Keratinocyte (primary cell): ENCODE measurements around the gene NAA80. TPM values are rescaled to one million over a fixed set of nuclear protein-coding genes. Genes with fewer than 3 reads are reported as not detected.
A peak's percentile ranks its signal among the peaks of the same experiment; 100 is the strongest.

Source experiments
- DNase-seq: peaks from one replicate; pipeline ENCODE4 v3.0.0-alpha.2; 2011; ENCODE audit warnings: low read depth, missing footprints, low spot score
- FAIRE-seq: peaks from 2 replicates; lab custom pipeline; 2011; peaks lifted over from hg19 to GRCh38; lab: Jason Lieb, UNC
- H2AFZ ChIP-seq: 2 replicates; pipeline ENCODE4 v1.6.0; 2012; ENCODE audit warnings: low read length, control low read depth, inconsistent platforms; ENCODE audit not compliant: control insufficient read depth
- H3K27ac ChIP-seq: 2 replicates; pipeline ENCODE4 v1.5.1; 2011; ENCODE audit warnings: low read length; ENCODE audit not compliant: control insufficient read depth, insufficient read depth
- H3K27me3 ChIP-seq: 3 replicates; pipeline ENCODE4 v1.6.0; 2011; ENCODE audit warnings: low read length; ENCODE audit not compliant: control insufficient read depth, insufficient read depth; ENCODE audit errors: extremely low read depth
- H3K36me3 ChIP-seq, 2 experiments: 2 replicates in 1 of 2; 3 replicates in 1 of 2; pipeline ENCODE4 v1.5.1; 2011; ENCODE audit warnings: low read length in 2 of 2, mild to moderate bottlenecking in 1 of 2; ENCODE audit not compliant: control insufficient read depth in 2 of 2, insufficient read depth in 2 of 2; ENCODE audit errors: extremely low read depth in 1 of 2
- H3K4me1 ChIP-seq: 3 replicates; pipeline ENCODE4 v1.5.1; 2011; ENCODE audit warnings: low read length; ENCODE audit not compliant: control insufficient read depth, insufficient read depth; ENCODE audit errors: extremely low read depth
- H3K4me2 ChIP-seq: 3 replicates; pipeline ENCODE4 v1.6.0; 2011; ENCODE audit warnings: low read depth, low read length; ENCODE audit not compliant: control insufficient read depth, insufficient read depth; ENCODE audit errors: extremely low read depth
- H3K4me3 ChIP-seq, 3 experiments: fragments of 200-600 bp in 1 of 3; sonication (generic) in 1 of 3; 2 replicates in 2 of 3; 3 replicates in 1 of 3; pipeline ENCODE4 v1.5.1; 2011 to 2016; ENCODE audit warnings: low read length in 3 of 3, mild to moderate bottlenecking in 3 of 3, control low read depth in 2 of 3, inconsistent platforms in 1 of 3, low read depth in 1 of 3, mixed read lengths in 1 of 3, mixed run types in 1 of 3, moderate library complexity in 1 of 3; ENCODE audit not compliant: control insufficient read depth in 2 of 3, insufficient read depth in 2 of 3; ENCODE audit errors: extremely low read depth in 1 of 3
- H3K79me2 ChIP-seq: 2 replicates; pipeline ENCODE4 v1.6.0; 2012; ENCODE audit warnings: low read length; ENCODE audit not compliant: control insufficient read depth, insufficient read depth
- H3K9ac ChIP-seq: 3 replicates; pipeline ENCODE4 v1.6.0; 2011; ENCODE audit warnings: low read length; ENCODE audit not compliant: control insufficient read depth, insufficient read depth; ENCODE audit errors: extremely low read depth
- H3K9me1 ChIP-seq: 3 replicates; pipeline ENCODE4 v1.6.0; 2011; ENCODE audit warnings: low read length; ENCODE audit not compliant: control insufficient read depth, insufficient read depth; ENCODE audit errors: extremely low read depth
- H3K9me3 ChIP-seq: 2 replicates; pipeline ENCODE4 v1.5.1; 2012; ENCODE audit warnings: low read depth, low read length; ENCODE audit not compliant: control insufficient read depth
- H4K20me1 ChIP-seq: 3 replicates; pipeline ENCODE4 v1.6.0; 2011; ENCODE audit warnings: low read length; ENCODE audit not compliant: control insufficient read depth, insufficient read depth; ENCODE audit errors: extremely low read depth
- CTCF ChIP-seq, 3 experiments: IDR thresholded peaks in 1 of 3; conservative IDR thresholded peaks in 1 of 3; optimal IDR thresholded peaks in 1 of 3; 2 replicates in 2 of 3; 3 replicates in 1 of 3; pipeline versions ENCODE3 to v1.5.1; 2011; ENCODE audit warnings: low read length in 3 of 3, mild to moderate bottlenecking in 3 of 3, moderate library complexity in 2 of 3, control low read depth in 1 of 3, inconsistent platforms in 1 of 3; ENCODE audit not compliant: insufficient read depth in 2 of 3; ENCODE audit errors: extremely low read depth in 1 of 3
- EZH2 ChIP-seq: IDR thresholded peaks from one replicate; pipeline ENCODE4 v1.6.1; 2012; ENCODE audit warnings: inconsistent platforms, mild to moderate bottlenecking, low read length, moderate library complexity
- dilution Hi-C: fragments of 300-500 bp; cut with MboI; formaldehyde crosslinking; loops from one replicate; pipeline ENCODE4 v1.7.0; 2020; ENCODE audit warnings: low sequenced_read_pairs; ENCODE audit not compliant: extremely low pct_ligation_motif_present
- polyA plus RNA-seq, 5 experiments: library from polyadenylated mRNA; depleted of rRNA in 3 of 5; stranded (reverse) in 3 of 5; stranded (forward) in 1 of 5; unstranded in 1 of 5; fragments of >200 nt; gene quantifications; 1 replicate in 1 of 5; 2 replicates in 3 of 5; 3 replicates in 1 of 5; pipeline versions ENCODE4 v1.2.1 to v1.2.3, GENCODE V29; 2011 to 2012; ENCODE audit warnings: missing spikeins in 2 of 5, low read depth in 1 of 5, low replicate concordance in 1 of 5

Gene NAA80
- polyA plus RNA-seq, 1 donor (not counting 4 experiments of a cell fraction or from before 2014, with no cell fraction given): 6.1 TPM

- TF ChIP-seq CTCF (optimal IDR thresholded peaks at IDR 0.05 in 1 of 3, IDR thresholded peaks at IDR 0.05 in 1 of 3, conservative IDR thresholded peaks at IDR 0.05 in 1 of 3; ENCODE audit: extremely low read depth in 1 of 3, insufficient read depth in 2 of 3, low read length in 3 of 3) (no peak), EZH2 (no peak)
- dilution Hi-C loops: no loop called here
- H3K27me3 ChIP-seq: no peaks in the 10 kb centered on the region
- H3K27ac ChIP-seq: no peak overlapping the region
- no peaks in the 10 kb centered on the region for H3K9me1 ChIP-seq
- H3K36me3 ChIP-seq: peaks cover 31 to 41% of the 10 kb centered on the region in 2 experiments
- peaks cover 67% of the 10 kb centered on the region for H3K79me2 ChIP-seq
- no peak for FAIRE-seq
- no peak overlapping the region for H3K9ac ChIP-seq
- no peak for DNase-seq
- no peak overlapping the region for H2AFZ ChIP-seq
- H4K20me1 ChIP-seq: peaks cover 7% of the 10 kb centered on the region
- no peak overlapping the region for H3K4me3 ChIP-seq
- H3K4me1 ChIP-seq: peaks cover 25% of the 10 kb centered on the region
- no peak overlapping the region for H3K4me2 ChIP-seq
- H3K9me3 ChIP-seq: no peaks in the 10 kb centered on the region
Measured at GRCh38 chr3:50330330-50330729, 31.1 kb upstream of the NAA80 start.

GRCh38 chr3:50327943-50328691 lies 28.9 kb upstream of the NAA80 start, which contains the start of gene TUSC2:
Gene TUSC2 (minus strand): TSS chr3:50328223. CDS start chr3:50328099, 124 bp downstream.
- DNase-seq (peak; percentile 90), FAIRE-seq (peak; percentile 76)
- peaks cover 28 to 40% of the 10 kb centered on the region in 2 experiments for H3K36me3 ChIP-seq
- H3K27ac ChIP-seq: peak within 1 kb of the TSS; percentile 74
- H3K9ac ChIP-seq: peak within 1 kb of the TSS; percentile 87
- H3K4me1 ChIP-seq: peaks cover 12% of the 10 kb centered on the region
- H2AFZ ChIP-seq: no peak within 1 kb of the TSS
- no peaks in the 10 kb centered on the region for H3K9me3 ChIP-seq
- peak within 1 kb of the TSS; percentile 94 for H3K4me2 ChIP-seq
- dilution Hi-C loops: no loop called here
- TF ChIP-seq EZH2 (no peak), CTCF (optimal IDR thresholded peaks at IDR 0.05 in 1 of 3, IDR thresholded peaks at IDR 0.05 in 1 of 3, conservative IDR thresholded peaks at IDR 0.05 in 1 of 3; ENCODE audit: extremely low read depth in 1 of 3, insufficient read depth in 2 of 3, low read length in 3 of 3) (no peak)
- H4K20me1 ChIP-seq: no peaks in the 10 kb centered on the region
- H3K27me3 ChIP-seq: no peaks in the 10 kb centered on the region
- H3K9me1 ChIP-seq: no peaks in the 10 kb centered on the region
- H3K4me3 ChIP-seq: peak within 1 kb of the TSS; percentile 86 to 90 (median 87)
- H3K79me2 ChIP-seq: peaks cover 45% of the 10 kb centered on the region
